SU-DHL-6 (cell line): ENCODE data around the gene ZNF83.

Source experiments
- H2AFZ ChIP-seq: fragments of 200-600 bp; sonication (generic); 2 replicates; pipeline ENCODE4 v1.6.1; 2014; ENCODE audit warnings: low read depth, mild to moderate bottlenecking, moderate library complexity, mixed read lengths, antibody characterized with exemption, low read length; ENCODE audit not compliant: severe bottlenecking
- H3F3A ChIP-seq: fragments of 200-600 bp; shearing (Covaris generic); 2 replicates; pipeline ENCODE4 v1.6.0; 2016; ENCODE audit warnings: antibody characterized with exemption, mild to moderate bottlenecking; ENCODE audit not compliant: insufficient read depth
- H3K27ac ChIP-seq: fragments of 200-600 bp; sonication (generic); 2 replicates; pipeline ENCODE4 v1.5.1; 2016; ENCODE audit warnings: low read depth, mild to moderate bottlenecking, low read length, moderate library complexity, mixed read lengths
- H3K27me3 ChIP-seq: fragments of 200-600 bp; sonication (generic), shearing (Covaris generic); 2 replicates; pipeline ENCODE4 v1.6.0; 2014; ENCODE audit warnings: mild to moderate bottlenecking, low read length
- H3K36me3 ChIP-seq: fragments of 200-600 bp; sonication (generic); 2 replicates; pipeline ENCODE4 v1.6.1; 2014; ENCODE audit warnings: mild to moderate bottlenecking, low read length, mixed read lengths
- H3K4me2 ChIP-seq: fragments of 300-600, 200-600 bp; shearing (Covaris generic), sonication (generic); 2 replicates; pipeline ENCODE4 v1.6.0; 2014; ENCODE audit warnings: low read length, low read depth, mild to moderate bottlenecking; ENCODE audit not compliant: poor library complexity, severe bottlenecking
- H3K4me3 ChIP-seq: fragments of 200-600 bp; sonication (generic); 2 replicates; pipeline ENCODE4 v1.5.1; 2014; ENCODE audit warnings: antibody characterized with exemption, low read length, mild to moderate bottlenecking, mixed read lengths; ENCODE audit not compliant: insufficient read depth, poor library complexity, severe bottlenecking
- H3K79me2 ChIP-seq: fragments of 200-600 bp; sonication (generic); 2 replicates; pipeline ENCODE4 v1.6.1; 2014; ENCODE audit warnings: mild to moderate bottlenecking, low read length, moderate library complexity; ENCODE audit not compliant: insufficient read depth
- H3K9ac ChIP-seq: fragments of 200-600 bp; sonication (generic); 2 replicates; pipeline ENCODE4 v1.7.0; 2014; ENCODE audit warnings: mild to moderate bottlenecking, low read length
- H3K9me2 ChIP-seq: fragments of 200-600 bp; sonication (generic); replicated peaks from 2 replicates; pipeline ENCODE4 v1.6.1; 2014; ENCODE audit warnings: low read length; ENCODE audit not compliant: insufficient read depth
- H3K9me3 ChIP-seq: fragments of 200-600 bp; sonication (generic); 2 replicates; pipeline ENCODE4 v1.6.1; 2014; ENCODE audit warnings: low read length, mixed read lengths; ENCODE audit not compliant: insufficient read depth
- H4K20me1 ChIP-seq: fragments of 200-600 bp; sonication (generic); 2 replicates; pipeline ENCODE4 v1.6.1; 2014; ENCODE audit warnings: low read depth, mild to moderate bottlenecking, antibody characterized with exemption, low read length, moderate library complexity, mixed read lengths
- CTCF ChIP-seq: fragments of 200-600 bp; sonication (generic); IDR thresholded peaks from one replicate; pipeline ENCODE4 v1.5.1; 2017; ENCODE audit warnings: antibody characterized with exemption, mild to moderate bottlenecking, low read length, moderate library complexity; ENCODE audit not compliant: insufficient read depth, poor library complexity, severe bottlenecking
- EZH2phosphoT487 ChIP-seq: fragments of 200-600 bp; sonication (generic), shearing (Covaris generic); conservative IDR thresholded peaks from 2 replicates; pipeline ENCODE4 v1.6.1; 2018; ENCODE audit warnings: mild to moderate bottlenecking, antibody characterized with exemption, low read length, moderate library complexity, mixed read lengths

Gene ZNF83

DNA sequence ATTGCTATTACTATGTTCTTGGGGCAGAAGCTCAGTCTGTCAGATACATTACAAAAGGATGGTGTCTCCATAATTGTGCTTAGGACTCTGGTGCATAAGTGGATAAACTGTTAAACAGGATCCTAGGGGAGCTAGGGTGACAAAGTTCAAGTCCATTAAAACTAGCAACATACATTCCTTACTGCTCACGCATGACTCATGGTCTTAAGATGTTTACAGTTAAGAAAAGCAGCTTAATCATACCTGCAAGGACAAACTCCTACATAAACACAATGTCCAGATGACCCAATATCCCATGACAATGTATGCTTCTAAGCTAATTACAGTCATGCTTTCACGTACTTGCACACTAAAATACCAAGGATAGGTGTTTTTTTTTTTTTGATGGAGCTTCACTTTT, 71.6 kb downstream of the ZNF83 start:
- H3K4me3 ChIP-seq = no peak overlapping the region
- H3K79me2 ChIP-seq = peaks cover 25% of the 10 kb centered on the region
- H3K4me2 ChIP-seq = no peak overlapping the region
- no peak overlapping the region for H2AFZ ChIP-seq
- H3F3A ChIP-seq = no peaks in the 10 kb centered on the region
- no peaks in the 10 kb centered on the region for H3K27me3 ChIP-seq
- no peak overlapping the region for H3K9ac ChIP-seq
- no peaks in the 10 kb centered on the region for H3K36me3 ChIP-seq
- TF ChIP-seq CTCF = no peak
- TF ChIP-seq EZH2phosphoT487 = no peak
- no peak overlapping the region for H3K27ac ChIP-seq
- no peaks in the 10 kb centered on the region for H3K9me3 ChIP-seq
- H3K9me2 ChIP-seq = no peaks in the 10 kb centered on the region
- no peaks in the 10 kb centered on the region for H4K20me1 ChIP-seq

DNA sequence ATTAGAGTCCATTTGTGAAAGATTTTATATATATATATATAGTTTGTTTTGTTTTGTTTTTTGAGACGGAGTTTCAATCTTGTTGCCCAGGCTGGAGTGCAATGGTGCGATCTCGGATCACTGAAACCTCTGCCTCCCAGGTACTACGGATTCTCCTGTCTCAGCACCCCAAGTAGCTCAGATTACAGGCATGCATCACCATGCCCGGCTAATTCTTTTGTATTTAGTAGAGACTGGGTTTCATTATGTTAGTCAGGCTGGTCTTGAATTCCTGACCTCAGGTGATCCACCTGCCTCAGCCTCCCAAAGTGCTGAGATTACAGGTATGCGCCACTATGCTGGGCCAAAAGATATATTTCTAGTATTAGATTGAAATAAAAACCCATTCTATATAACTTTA, 72.0 kb downstream of the ZNF83 start:
- no peak overlapping the region for H3K4me2 ChIP-seq
- no peak for TF ChIP-seq EZH2phosphoT487
- no peak for TF ChIP-seq CTCF
- H3K9me2 ChIP-seq = no peaks in the 10 kb centered on the region
- H3K79me2 ChIP-seq = peaks cover 24% of the 10 kb centered on the region
- H3K9ac ChIP-seq = no peak overlapping the region
- H2AFZ ChIP-seq = no peak overlapping the region
- H3F3A ChIP-seq = no peaks in the 10 kb centered on the region
- H3K27me3 ChIP-seq = no peaks in the 10 kb centered on the region
- H4K20me1 ChIP-seq = no peaks in the 10 kb centered on the region
- no peaks in the 10 kb centered on the region for H3K9me3 ChIP-seq
- no peak overlapping the region for H3K4me3 ChIP-seq
- no peak overlapping the region for H3K27ac ChIP-seq
- H3K36me3 ChIP-seq = 0 out of 2 replicates have a peak, but pooled peaks cover 2% of the 10 kb centered on the region
